ENCODE data around the gene MEGF6. TPM values are rescaled to one million over a fixed set of nuclear protein-coding genes. Genes with fewer than 3 reads are reported as not detected.

The MEGF6 gene
- total RNA-seq, 4 donors from 2014 or later = 4.1 to 27.1 (median 11.4) TPM

GRCh38 chr1:3603156-3603555 is 8.2 kb downstream of the MEGF6 start:
- Histone ChIP-seq H3K4me3 (no peak overlapping the region), H3K27me3 (no peaks in the 10 kb centered on the region), H3K9me3 (no peaks in the 10 kb centered on the region), H3K27ac (no peak overlapping the region), H3K36me3 (no peaks in the 10 kb centered on the region), H3K4me1 (peaks cover 0 to 7% (median 7%) of the 10 kb centered on the region in 4 donors)
- no peak for DNase-seq
- intact Hi-C loops (cut with DNase I; ENCODE audit: low total_unique reads) = no loop called here
- TF ChIP-seq POLR2AphosphoS5 (IDR thresholded peaks at IDR 0.05) = no peak
- no peak for TF ChIP-seq POLR2A (IDR thresholded peaks at IDR 0.05)
- TF ChIP-seq EP300 (IDR thresholded peaks at IDR 0.05; ENCODE audit: low read depth) = no peak
- no peak for TF ChIP-seq CTCF (IDR thresholded peaks at IDR 0.05)
- in situ Hi-C loops (cut with MboI; ENCODE audit: low pct_ligation_motif_present in 1 of 4, low pct_unique_long_range_greater_than_20kb in 1 of 4, low sequenced_read_pairs in 3 of 4) = no loop called here
- 87% methylated on average over 11 of the region's 11 CpGs; no CpG with 5 or more reads in 1 of the 2 donors for WGBS, 2 donors (ENCODE audit: low coverage in 1 of 2)

GRCh38 chr1:3602375-3602774 is 8.9 kb downstream of the MEGF6 start:
- no peaks in the 10 kb centered on the region for H3K36me3 ChIP-seq
- WGBS, 2 donors (ENCODE audit: low coverage in 1 of 2) = 81% methylated on average over 21 of the region's 21 CpGs; no CpG with 5 or more reads in 1 of the 2 donors
- TF ChIP-seq EP300 (IDR thresholded peaks at IDR 0.05; ENCODE audit: low read depth) = no peak
- TF ChIP-seq POLR2AphosphoS5 (IDR thresholded peaks at IDR 0.05) = no peak
- TF ChIP-seq CTCF (IDR thresholded peaks at IDR 0.05) = no peak
- no peak for TF ChIP-seq POLR2A (IDR thresholded peaks at IDR 0.05)
- no peaks in the 10 kb centered on the region for H3K27me3 ChIP-seq
- intact Hi-C loops (cut with DNase I; ENCODE audit: low total_unique reads) (no loop called here), in situ Hi-C loops (cut with MboI; ENCODE audit: low pct_ligation_motif_present in 1 of 4, low pct_unique_long_range_greater_than_20kb in 1 of 4, low sequenced_read_pairs in 3 of 4) (no loop called here)
- H3K9me3 ChIP-seq = no peaks in the 10 kb centered on the region
- DNase-seq = no peak
- no peak overlapping the region for H3K4me3 ChIP-seq
- H3K27ac ChIP-seq = no peak overlapping the region
- H3K4me1 ChIP-seq = peaks cover 0 to 15% (median 11%) of the 10 kb centered on the region in 4 donors

GRCh38 chr1:3601743-3602142 is 9.6 kb downstream of the MEGF6 start:
- Histone ChIP-seq H3K4me3 (no peak overlapping the region), H3K9me3 (no peaks in the 10 kb centered on the region), H3K4me1 (peaks cover 0 to 20% (median 11%) of the 10 kb centered on the region in 4 donors), H3K36me3 (no peaks in the 10 kb centered on the region), H3K27me3 (no peaks in the 10 kb centered on the region), H3K27ac (no peak overlapping the region)
- intact Hi-C loops (cut with DNase I; ENCODE audit: low total_unique reads) (no loop called here), in situ Hi-C loops (cut with MboI; ENCODE audit: low pct_ligation_motif_present in 1 of 4, low pct_unique_long_range_greater_than_20kb in 1 of 4, low sequenced_read_pairs in 3 of 4) (no loop called here)
- 79% methylated on average over 15 of the region's 16 CpGs; no CpG with 5 or more reads in 1 of the 2 donors for WGBS, 2 donors (ENCODE audit: low coverage in 1 of 2)
- no peak for DNase-seq
- TF ChIP-seq EP300 (IDR thresholded peaks at IDR 0.05; ENCODE audit: low read depth) = no peak
- TF ChIP-seq POLR2AphosphoS5 (IDR thresholded peaks at IDR 0.05) = no peak
- TF ChIP-seq CTCF (IDR thresholded peaks at IDR 0.05) = no peak
- no peak for TF ChIP-seq POLR2A (IDR thresholded peaks at IDR 0.05)

- no peaks in the 10 kb centered on the region for H3K9me3 ChIP-seq
- H3K27me3 ChIP-seq = no peaks in the 10 kb centered on the region
- H3K27ac ChIP-seq = no peak overlapping the region
- no peaks in the 10 kb centered on the region for H3K36me3 ChIP-seq
- peaks cover 0 to 20% (median 11%) of the 10 kb centered on the region in 4 donors for H3K4me1 ChIP-seq
- no peak for DNase-seq
- TF ChIP-seq POLR2AphosphoS5 (IDR thresholded peaks at IDR 0.05) (no peak), POLR2A (IDR thresholded peaks at IDR 0.05) (no peak), CTCF (IDR thresholded peaks at IDR 0.05) (no peak)
- no peak overlapping the region for H3K4me3 ChIP-seq
- in situ Hi-C loops (cut with MboI; ENCODE audit: low pct_ligation_motif_present in 1 of 4, low pct_unique_long_range_greater_than_20kb in 1 of 4, low sequenced_read_pairs in 3 of 4) (no loop called here), intact Hi-C loops (cut with DNase I; ENCODE audit: low total_unique reads) (no loop called here)
- 58% methylated on average over 9 of the region's 10 CpGs; no CpG with 5 or more reads in 1 of the 2 donors for WGBS, 2 donors (ENCODE audit: low coverage in 1 of 2)
Observed at GRCh38 chr1:3600354-3600753, 11.0 kb downstream of the MEGF6 start.
